H1 (cell line): ENCODE results near the gene MYBPC1. TPM values are rescaled to one million over a fixed set of nuclear protein-coding genes. Genes with fewer than 3 reads are reported as not detected.

Source experiments
- CTCF ChIA-PET: fragments of 300-600 bp; sonication (Branson Sonifier 250); formaldehyde crosslinking; loops from one replicate; lab custom pipeline; 2021; ENCODE audit not compliant: partially characterized antibody; lab: Charles Lee
- POLR2A ChIA-PET: fragments of 300-600 bp; sonication (Branson Sonifier 250); formaldehyde crosslinking; loops from one replicate; lab custom pipeline; 2021; ENCODE audit warnings: inconsistent platforms; ENCODE audit not compliant: partially characterized antibody; lab: Charles Lee
- DNase-seq, 2 experiments: peaks; one replicate each; pipeline versions ENCODE4 v3.0.0 to v3.0.0-alpha.2; 2010 to 2022; ENCODE audit warnings: low spot score in 2 of 2, low read depth in 1 of 2, mixed read lengths in 1 of 2
- FAIRE-seq: peaks from 2 replicates; lab custom pipeline; 2011; peaks lifted over from hg19 to GRCh38; lab: Jason Lieb, UNC
- H2AFZ ChIP-seq: 2 replicates; pipeline ENCODE4 v1.8.1; 2012; ENCODE audit warnings: low read length, inconsistent platforms
- H2AK5ac ChIP-seq: 2 replicates; pipeline ENCODE4 v1.6.1; 2013; ENCODE audit warnings: low read depth, low read length
- H2BK120ac ChIP-seq: replicated peaks from 2 replicates; pipeline ENCODE3; 2013; ENCODE audit warnings: low read depth, low read length, inconsistent platforms
- H2BK12ac ChIP-seq: 2 replicates; pipeline ENCODE4 v1.6.1; 2013; ENCODE audit warnings: low read depth, low read length
- H2BK15ac ChIP-seq: 2 replicates; pipeline ENCODE4 v1.6.1; 2013; ENCODE audit warnings: low read length
- H2BK20ac ChIP-seq: 2 replicates; pipeline ENCODE4 v1.6.1; 2013; ENCODE audit warnings: low read length
- H2BK5ac ChIP-seq: 2 replicates; pipeline ENCODE4 v1.6.1; 2013; ENCODE audit warnings: low read depth, low read length
- H3K14ac ChIP-seq: 2 replicates; pipeline ENCODE4 v1.6.1; 2013; ENCODE audit warnings: inconsistent platforms; ENCODE audit not compliant: insufficient read length
- H3K18ac ChIP-seq: 2 replicates; pipeline ENCODE4 v1.6.1; 2013; ENCODE audit warnings: low read length; ENCODE audit errors: extremely low read depth
- H3K23ac ChIP-seq: 2 replicates; pipeline ENCODE4 v1.6.1; 2013; ENCODE audit warnings: inconsistent platforms; ENCODE audit not compliant: insufficient read length
- H3K23me2 ChIP-seq: 2 replicates; pipeline ENCODE4 v1.6.1; 2013; ENCODE audit warnings: low read depth, low read length
- H3K27ac ChIP-seq: 2 replicates; pipeline ENCODE4 v1.6.1; 2011; ENCODE audit warnings: low read depth, low read length, inconsistent platforms
- H3K27me3 ChIP-seq, 4 experiments: replicated peaks in 1 of 4; 1 replicate in 1 of 4; 2 replicates in 3 of 4; pipeline versions ENCODE4 v1.6.1 to v1.8.1; 2011 to 2013; ENCODE audit warnings: low read length in 3 of 4, mild to moderate bottlenecking in 3 of 4, inconsistent platforms in 2 of 4, mixed read lengths in 2 of 4, moderate library complexity in 1 of 4; ENCODE audit not compliant: control insufficient read depth in 3 of 4, insufficient read depth in 3 of 4; ENCODE audit errors: extremely low read depth in 1 of 4
- H3K36me3 ChIP-seq, 4 experiments: 2 replicates each; pipeline versions ENCODE4 v1.6.1 to v1.8.1; 2011 to 2013; ENCODE audit warnings: mild to moderate bottlenecking in 4 of 4, low read length in 3 of 4, moderate library complexity in 2 of 4, control low read depth in 1 of 4, inconsistent platforms in 1 of 4; ENCODE audit not compliant: insufficient read depth in 4 of 4, control insufficient read depth in 2 of 4
- H3K4ac ChIP-seq: replicated peaks from 2 replicates; pipeline ENCODE3; 2013; ENCODE audit warnings: low read length, low read depth, mixed read lengths, inconsistent platforms; ENCODE audit not compliant: insufficient read length
- H3K4me1 ChIP-seq, 4 experiments: replicated peaks in 1 of 4; 1 replicate in 1 of 4; 2 replicates in 3 of 4; pipeline versions ENCODE4 v1.6.1 to v1.8.1; 2011 to 2013; ENCODE audit warnings: low read length in 3 of 4, inconsistent platforms in 2 of 4, mixed read lengths in 1 of 4; ENCODE audit not compliant: insufficient read depth in 4 of 4, control insufficient read depth in 3 of 4
- H3K4me2 ChIP-seq, 2 experiments: 2 replicates each; pipeline versions ENCODE4 v1.6.1 to v1.8.1; 2011 to 2013; ENCODE audit warnings: low read depth in 2 of 2, low read length in 2 of 2, control low read depth in 1 of 2, inconsistent platforms in 1 of 2, mild to moderate bottlenecking in 1 of 2; ENCODE audit not compliant: insufficient read depth in 1 of 2
- H3K4me3 ChIP-seq, 4 experiments: fragments of 200-600, 300-600 bp in 1 of 4; sonication (generic), shearing (Covaris generic), sonication (Bioruptor Twin) in 1 of 4; 2 replicates each; pipeline versions ENCODE4 v1.5.1 to v1.8.1; 2011 to 2016; ENCODE audit warnings: low read length in 4 of 4, low read depth in 3 of 4, control low read depth in 2 of 4, inconsistent platforms in 2 of 4, mild to moderate bottlenecking in 2 of 4, mixed read lengths in 1 of 4, moderate library complexity in 1 of 4; ENCODE audit not compliant: insufficient read depth in 2 of 4; ENCODE audit errors: extremely low read depth in 1 of 4
- H3K56ac ChIP-seq: replicated peaks from 2 replicates; pipeline ENCODE3; 2013; ENCODE audit warnings: low read depth, mild to moderate bottlenecking, mixed read lengths, low read length, inconsistent platforms; ENCODE audit not compliant: insufficient read length
- H3K79me1 ChIP-seq: 2 replicates; pipeline ENCODE4 v1.6.1; 2013; ENCODE audit warnings: low read depth, low read length, control low read depth
- H3K79me2 ChIP-seq, 2 experiments: 2 replicates each; pipeline versions ENCODE4 v1.6.1 to v1.8.1; 2012 to 2013; ENCODE audit warnings: low read length in 2 of 2, mild to moderate bottlenecking in 2 of 2, inconsistent platforms in 1 of 2; ENCODE audit not compliant: insufficient read depth in 2 of 2, control insufficient read depth in 1 of 2
- H3K9ac ChIP-seq, 4 experiments: replicated peaks in 1 of 4; 1 replicate in 1 of 4; 2 replicates in 3 of 4; pipeline versions ENCODE4 v1.6.1 to v1.8.1; 2011 to 2013; ENCODE audit warnings: low read depth in 3 of 4, low read length in 3 of 4, control low read depth in 2 of 4, mild to moderate bottlenecking in 2 of 4, moderate library complexity in 2 of 4, inconsistent platforms in 1 of 4; ENCODE audit errors: extremely low read depth in 1 of 4
- H3K9me3 ChIP-seq, 2 experiments: 2 replicates each; pipeline versions ENCODE4 v1.6.1 to v1.8.1; 2012 to 2013; ENCODE audit warnings: mild to moderate bottlenecking in 2 of 2, moderate library complexity in 2 of 2, control low read depth in 1 of 2, inconsistent platforms in 1 of 2, low read depth in 1 of 2, low read length in 1 of 2, mixed read lengths in 1 of 2; ENCODE audit not compliant: insufficient read depth in 2 of 2
- H4K20me1 ChIP-seq, 2 experiments: replicated peaks in 1 of 2; 2 replicates each; pipeline versions ENCODE3 to v1.8.1; 2011 to 2013; ENCODE audit warnings: inconsistent platforms in 2 of 2, low read length in 2 of 2, mild to moderate bottlenecking in 1 of 2; ENCODE audit not compliant: insufficient read depth in 2 of 2, control insufficient read depth in 1 of 2
- H4K5ac ChIP-seq: 2 replicates; pipeline ENCODE4 v1.6.1; 2013; ENCODE audit warnings: low read length, low read depth, mixed read lengths, inconsistent platforms; ENCODE audit not compliant: insufficient read length
- H4K8ac ChIP-seq: 2 replicates; pipeline ENCODE4 v1.8.0; 2013; ENCODE audit warnings: mild to moderate bottlenecking, moderate library complexity, low read length, inconsistent platforms; ENCODE audit not compliant: insufficient read depth; ENCODE audit errors: extremely low read depth
- H4K91ac ChIP-seq: replicated peaks from 2 replicates; pipeline ENCODE3; 2013; ENCODE audit warnings: low read length, mixed read lengths, inconsistent platforms; ENCODE audit not compliant: insufficient read length
- BCL11A ChIP-seq, 2 experiments: IDR thresholded peaks; one replicate each; pipeline ENCODE4 v1.6.1; 2011; ENCODE audit warnings: low read depth in 2 of 2, low read length in 2 of 2, mild to moderate bottlenecking in 2 of 2
- JUND ChIP-seq: IDR thresholded peaks from 2 replicates; pipeline ENCODE4 v1.6.1; 2011; ENCODE audit warnings: mild to moderate bottlenecking, improper control_type of control experiment, low read length
- KDM1A ChIP-seq: fragments of 200-600, 300-600 bp; sonication (generic); IDR thresholded peaks from 2 replicates; pipeline ENCODE4 v1.7.1; 2016; ENCODE audit warnings: mild to moderate bottlenecking, low read length, borderline replicate concordance
- TBP ChIP-seq: IDR thresholded peaks from 2 replicates; pipeline ENCODE4 v1.6.1; 2011; ENCODE audit warnings: low read depth, low read length, improper control_type of control experiment
- WGBS, 2 experiments: shearing (Covaris generic) in 1 of 2; methylation state at CpG; one replicate each; pipeline versions ENCODE4 v1.1.6 to v1.1.7; 2013 to 2015; ENCODE audit warnings: low lambda C conversion rate in 2 of 2, mixed read lengths in 2 of 2, inconsistent platforms in 1 of 2, low coverage in 1 of 2, missing lambda C conversion rate in 1 of 2; ENCODE audit not compliant: insufficient replicate concordance in 2 of 2, insufficient coverage in 1 of 2, insufficient read length in 1 of 2; ENCODE audit errors: extremely low coverage in 1 of 2, missing lambda C conversion rate in 1 of 2; 5-methylcytosine and 5-hydroxymethylcytosine counted together
- polyA plus RNA-seq, 7 experiments: library from polyadenylated mRNA; depleted of rRNA in 3 of 7; stranded (reverse) in 5 of 7; unstranded in 2 of 7; fragments of >200 nt in 5 of 7; fragments of 200-250 nt in 2 of 7; gene quantifications; 1 replicate in 5 of 7; 2 replicates in 1 of 7; 4 replicates in 1 of 7; pipeline versions ENCODE4 v1.2.1 to v1.2.3, GENCODE V29; 2011 to 2013; ENCODE audit warnings: missing spikeins in 2 of 7, mixed read lengths in 2 of 7
- total RNA-seq: library from RNA; stranded (reverse); fragmentation: NEBNext Ultra II Directional; extraction: Animal tissue kit (Norgen Biotek cat#: 25700); gene quantifications from 2 replicates; pipeline ENCODE4 v1.2.1, GENCODE V29; 2021

The MYBPC1 gene
- total and polyA plus RNA-seq, 2 of the 8 experiments (the other 6 are each of a cell fraction or from before 2014, with no cell fraction given) = not detected

- Histone ChIP-seq H3K36me3 (no peaks in the 10 kb centered on the region), H2BK12ac (no peak overlapping the region), H3K9ac (peak overlapping the region in 1 of 4 experiments; percentile 34; a peak in 1 of 7 replicates), H2BK15ac (no peak overlapping the region), H4K8ac (no peak overlapping the region), H3K23ac (no peak overlapping the region), H3K4me3 (no peak overlapping the region), H2BK120ac (no peak overlapping the region), H3K27me3 (no peaks in the 10 kb centered on the region), H2BK5ac (no peak overlapping the region), H3K4me2 (no peak overlapping the region), H4K91ac (no peak overlapping the region), H3K18ac (no peak overlapping the region), H3K79me2 (no peaks in the 10 kb centered on the region), H3K27ac (no peak overlapping the region), H3K4ac (no peak overlapping the region), H4K20me1 (no peaks in the 10 kb centered on the region), H3K56ac (no peak overlapping the region), H3K9me3 (no peaks in the 10 kb centered on the region), H2AFZ (no peak overlapping the region), H4K5ac (no peak overlapping the region), H3K79me1 (no peaks in the 10 kb centered on the region), H2BK20ac (no peak overlapping the region), H3K14ac (no peak overlapping the region), H3K23me2 (no peaks in the 10 kb centered on the region), H3K4me1 (peaks cover 0 to 4% (median 3%) of the 10 kb centered on the region in 4 experiments; a peak in 3 of 7 replicates), H2AK5ac (no peak overlapping the region)
- FAIRE-seq = no peak
- DNase-seq = no peak
- WGBS, 2 experiments = 90% methylated on average over 4 of the region's 4 CpGs; no CpG with 5 or more reads in 1 of the 2 experiments
- ChIA-PET POLR2A (no interaction called here), CTCF (interaction anchor here (1.2 kb wide), 1 partner anchor 12 kb away, joined by 3 read pairs; no protein-coding TSS in a partner anchor)
- TF ChIP-seq JUND = no peak
- no peak for TF ChIP-seq BCL11A (IDR thresholded peaks at IDR 0.05; ENCODE audit: low read depth in 2 of 2, low read length in 2 of 2)
- no peak for TF ChIP-seq TBP
- no peak for TF ChIP-seq KDM1A
Measured at GRCh38 chr12:101592921-101593320, 1.9 kb upstream of the MYBPC1 start.
